Ascending aorta (tissue), 2 donors: ENCODE results near the gene KCNQ5. TPM values are rescaled to one million over a fixed set of nuclear protein-coding genes. Genes with fewer than 3 reads are reported as not detected.

ENCODE experiments used
- DNase-seq, 2 donors: peaks; one replicate each; pipeline ENCODE4 v3.0.0-alpha.2; 2019; ENCODE audit warnings: low spot score in 2 of 2
- H3K27ac ChIP-seq, 2 donors: fragments of 200-600 bp; sonication (generic); one replicate each; pipeline ENCODE4 v1.5.1; 2016 to 2017; ENCODE audit warnings: mild to moderate bottlenecking in 1 of 2
- H3K27me3 ChIP-seq: fragments of 200-600 bp; sonication (generic); one replicate; pipeline ENCODE4 v1.5.1; 2017
- H3K36me3 ChIP-seq, 2 donors: fragments of 200-600 bp; sonication (generic); one replicate each; pipeline ENCODE4 v1.5.1; 2016
- H3K4me1 ChIP-seq, 2 donors: fragments of 200-600 bp; sonication (generic); one replicate each; pipeline ENCODE4 v1.5.1; 2016 to 2017; ENCODE audit warnings: mild to moderate bottlenecking in 1 of 2
- H3K4me3 ChIP-seq, 2 donors: fragments of 200-600 bp; sonication (generic); one replicate each; pipeline ENCODE4 v1.5.1; 2016 to 2017; ENCODE audit warnings: mild to moderate bottlenecking in 1 of 2
- H3K9me3 ChIP-seq, 2 donors: fragments of 200-600 bp; sonication (generic); one replicate each; pipeline ENCODE4 v1.5.1; 2016
- intact Hi-C: fragments of 100-400 bp; cut with DNase I; formaldehyde crosslinking; loops from one replicate; pipeline ENCODE4 v1.15.1; 2023
- total RNA-seq: library from RNA; depleted of rRNA; stranded (reverse); fragments of >200 nt; gene quantifications from one replicate; pipeline ENCODE4 v1.1.0, GENCODE V29; 2016
- TF ChIP-seq, protein P1 (sequence below), 3 experiments: fragments of 200-600 bp in 2 of 3; fragments of 450-650 bp in 1 of 3; sonication (generic) in 2 of 3; IDR thresholded peaks; one replicate each; pipeline ENCODE4 v1.5.1; 2016 to 2019; ENCODE audit warnings: antibody characterized with exemption in 3 of 3, mild to moderate bottlenecking in 1 of 3, moderate library complexity in 1 of 3

KCNQ5 gene
- total RNA-seq, 1 donor from 2014 or later = 4.5 TPM

DNA sequence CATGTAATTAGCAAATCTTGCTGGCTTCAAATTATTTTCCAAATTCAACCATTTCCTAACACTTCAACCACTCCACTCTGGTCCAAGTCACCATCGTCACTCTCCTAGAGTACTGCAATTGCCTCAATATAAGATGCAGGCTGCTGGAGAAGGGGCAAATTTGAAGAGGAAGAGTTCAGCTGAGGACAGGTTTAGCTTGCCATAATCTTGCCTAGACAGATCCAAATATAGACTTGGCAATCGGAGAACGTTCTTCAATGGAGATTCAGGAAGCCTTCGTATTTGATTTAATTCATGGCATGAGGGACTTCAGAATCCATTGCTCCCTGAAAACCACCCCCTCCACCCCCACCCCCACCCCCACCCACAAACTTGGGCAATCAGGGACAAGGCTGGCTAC lies 618.9 kb downstream of the KCNQ5 start:
- no peak for DNase-seq
- Histone ChIP-seq H3K27me3 (no peaks in the 10 kb centered on the region), H3K4me1 (no peaks in the 10 kb centered on the region), H3K4me3 (no peak overlapping the region), H3K27ac (no peak overlapping the region), H3K36me3 (no peaks in the 10 kb centered on the region), H3K9me3 (no peaks in the 10 kb centered on the region)
- intact Hi-C loops = no loop called here
- TF ChIP-seq, protein P1, sequence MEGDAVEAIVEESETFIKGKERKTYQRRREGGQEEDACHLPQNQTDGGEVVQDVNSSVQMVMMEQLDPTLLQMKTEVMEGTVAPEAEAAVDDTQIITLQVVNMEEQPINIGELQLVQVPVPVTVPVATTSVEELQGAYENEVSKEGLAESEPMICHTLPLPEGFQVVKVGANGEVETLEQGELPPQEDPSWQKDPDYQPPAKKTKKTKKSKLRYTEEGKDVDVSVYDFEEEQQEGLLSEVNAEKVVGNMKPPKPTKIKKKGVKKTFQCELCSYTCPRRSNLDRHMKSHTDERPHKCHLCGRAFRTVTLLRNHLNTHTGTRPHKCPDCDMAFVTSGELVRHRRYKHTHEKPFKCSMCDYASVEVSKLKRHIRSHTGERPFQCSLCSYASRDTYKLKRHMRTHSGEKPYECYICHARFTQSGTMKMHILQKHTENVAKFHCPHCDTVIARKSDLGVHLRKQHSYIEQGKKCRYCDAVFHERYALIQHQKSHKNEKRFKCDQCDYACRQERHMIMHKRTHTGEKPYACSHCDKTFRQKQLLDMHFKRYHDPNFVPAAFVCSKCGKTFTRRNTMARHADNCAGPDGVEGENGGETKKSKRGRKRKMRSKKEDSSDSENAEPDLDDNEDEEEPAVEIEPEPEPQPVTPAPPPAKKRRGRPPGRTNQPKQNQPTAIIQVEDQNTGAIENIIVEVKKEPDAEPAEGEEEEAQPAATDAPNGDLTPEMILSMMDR (IDR thresholded peaks at IDR 0.05) = no peak

DNA sequence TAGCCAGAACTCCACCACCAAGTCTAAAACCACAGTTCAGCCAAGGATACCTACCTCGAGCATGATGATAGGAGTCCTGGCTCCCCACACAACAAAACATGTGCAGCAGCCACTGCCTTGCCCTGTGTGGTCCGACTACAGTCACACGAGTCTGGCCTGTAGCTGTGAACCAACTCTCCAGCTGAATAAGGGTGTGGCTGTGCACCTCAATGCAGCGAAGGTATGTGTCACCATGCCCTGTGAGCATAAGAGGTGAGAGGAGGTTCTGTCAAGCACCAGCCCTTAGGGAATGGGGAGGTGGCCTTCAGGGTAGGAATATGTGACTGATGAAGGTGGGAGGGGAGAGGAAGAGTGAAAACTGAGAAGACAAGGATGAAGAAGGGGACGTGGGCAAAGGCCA lies 620.1 kb downstream of the KCNQ5 start:
- Histone ChIP-seq H3K27ac (no peak overlapping the region), H3K4me3 (no peak overlapping the region), H3K4me1 (no peaks in the 10 kb centered on the region), H3K9me3 (no peaks in the 10 kb centered on the region), H3K27me3 (no peaks in the 10 kb centered on the region), H3K36me3 (no peaks in the 10 kb centered on the region)
- DNase-seq = no peak
- TF ChIP-seq, protein P1 (IDR thresholded peaks at IDR 0.05) = no peak
- intact Hi-C loops = no loop called here
